Breast epithelium (tissue), 4 donors: ENCODE results near the gene UCK2. TPM values are rescaled to one million over a fixed set of nuclear protein-coding genes. Genes with fewer than 3 reads are reported as not detected.

Experiments
- DNase-seq, 2 donors: peaks; one replicate each; pipeline ENCODE4 v3.0.0-alpha.2; 2019; ENCODE audit warnings: low spot score in 2 of 2
- H3K27ac ChIP-seq, 2 donors: fragments of 200-600 bp; sonication (generic) in 1 of 2; one replicate each; pipeline ENCODE4 v1.5.1; 2016 to 2019; ENCODE audit warnings: mild to moderate bottlenecking in 1 of 2
- H3K27me3 ChIP-seq, 2 donors: fragments of 200-600 bp; sonication (generic) in 1 of 2; one replicate each; pipeline versions ENCODE4 v1.5.1 to v1.6.0; 2017 to 2019; ENCODE audit warnings: control low read depth in 1 of 2, mild to moderate bottlenecking in 1 of 2
- H3K36me3 ChIP-seq: fragments of 200-600 bp; one replicate; pipeline ENCODE4 v1.5.1; 2019
- H3K4me1 ChIP-seq, 2 donors: fragments of 200-600 bp; sonication (generic); one replicate each; pipeline ENCODE4 v1.5.1; 2016 to 2019; ENCODE audit warnings: control low read depth in 1 of 2
- H3K4me3 ChIP-seq, 3 donors: fragments of 200-600 bp; sonication (generic); 1 replicate in 2 of 3; 2 replicates in 1 of 3; pipeline ENCODE4 v1.5.1; 2016 to 2019; ENCODE audit warnings: mild to moderate bottlenecking in 3 of 3, moderate library complexity in 2 of 3
- H3K9me3 ChIP-seq, 2 donors: fragments of 200-600 bp; sonication (generic) in 1 of 2; one replicate each; pipeline ENCODE4 v1.5.1; 2016 to 2019; ENCODE audit warnings: control low read depth in 1 of 2
- POLR2A ChIP-seq: fragments of 450-650 bp; IDR thresholded peaks from one replicate; pipeline ENCODE4 v1.6.1; 2016; ENCODE audit warnings: antibody characterized with exemption, mild to moderate bottlenecking, moderate library complexity
- POLR2AphosphoS5 ChIP-seq, 3 donors: sonication (generic); formaldehyde crosslinking; IDR thresholded peaks; one replicate each; pipeline ENCODE4 v1.6.1; 2017; ENCODE audit warnings: antibody characterized with exemption in 3 of 3
- intact Hi-C: fragments of 100-400 bp; cut with DNase I; formaldehyde crosslinking; loops from one replicate; pipeline ENCODE4 v1.15.1; 2023; ENCODE audit warnings: low total_unique reads
- total RNA-seq, 3 donors: library from RNA; depleted of rRNA; stranded (reverse); fragments of >200 nt; gene quantifications; one replicate each; pipeline ENCODE4 v1.1.0, GENCODE V29; 2016
- TF ChIP-seq, protein P1 (sequence below), 3 donors: fragments of 450-650 bp; IDR thresholded peaks; one replicate each; pipeline ENCODE4 v1.5.1; 2016 to 2017; ENCODE audit warnings: antibody characterized with exemption in 3 of 3, mild to moderate bottlenecking in 3 of 3, moderate library complexity in 3 of 3

The UCK2 gene
- total RNA-seq, 3 donors from 2014 or later: 13.6 to 51.1 (median 45.9) TPM

- H3K4me3 ChIP-seq: no peak overlapping the region
- H3K4me1 ChIP-seq: peaks cover 0 to 6% of the 10 kb centered on the region in 2 donors
- no peaks in the 10 kb centered on the region for H3K9me3 ChIP-seq
- H3K36me3 ChIP-seq: no peaks in the 10 kb centered on the region
- peak overlapping the region in 1 of 2 donors; percentile 10 for H3K27ac ChIP-seq
- DNase-seq: no peak
- intact Hi-C loops: no loop called here
- TF ChIP-seq, protein P1, sequence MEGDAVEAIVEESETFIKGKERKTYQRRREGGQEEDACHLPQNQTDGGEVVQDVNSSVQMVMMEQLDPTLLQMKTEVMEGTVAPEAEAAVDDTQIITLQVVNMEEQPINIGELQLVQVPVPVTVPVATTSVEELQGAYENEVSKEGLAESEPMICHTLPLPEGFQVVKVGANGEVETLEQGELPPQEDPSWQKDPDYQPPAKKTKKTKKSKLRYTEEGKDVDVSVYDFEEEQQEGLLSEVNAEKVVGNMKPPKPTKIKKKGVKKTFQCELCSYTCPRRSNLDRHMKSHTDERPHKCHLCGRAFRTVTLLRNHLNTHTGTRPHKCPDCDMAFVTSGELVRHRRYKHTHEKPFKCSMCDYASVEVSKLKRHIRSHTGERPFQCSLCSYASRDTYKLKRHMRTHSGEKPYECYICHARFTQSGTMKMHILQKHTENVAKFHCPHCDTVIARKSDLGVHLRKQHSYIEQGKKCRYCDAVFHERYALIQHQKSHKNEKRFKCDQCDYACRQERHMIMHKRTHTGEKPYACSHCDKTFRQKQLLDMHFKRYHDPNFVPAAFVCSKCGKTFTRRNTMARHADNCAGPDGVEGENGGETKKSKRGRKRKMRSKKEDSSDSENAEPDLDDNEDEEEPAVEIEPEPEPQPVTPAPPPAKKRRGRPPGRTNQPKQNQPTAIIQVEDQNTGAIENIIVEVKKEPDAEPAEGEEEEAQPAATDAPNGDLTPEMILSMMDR (IDR thresholded peaks at IDR 0.05): no peak
- TF ChIP-seq POLR2AphosphoS5 (IDR thresholded peaks at IDR 0.05) (no peak), POLR2A (no peak)
- H3K27me3 ChIP-seq: no peaks in the 10 kb centered on the region
These were observed 44.1 kb downstream of the UCK2 start for GRCh38 chr1:165871311-165872067.

DNA sequence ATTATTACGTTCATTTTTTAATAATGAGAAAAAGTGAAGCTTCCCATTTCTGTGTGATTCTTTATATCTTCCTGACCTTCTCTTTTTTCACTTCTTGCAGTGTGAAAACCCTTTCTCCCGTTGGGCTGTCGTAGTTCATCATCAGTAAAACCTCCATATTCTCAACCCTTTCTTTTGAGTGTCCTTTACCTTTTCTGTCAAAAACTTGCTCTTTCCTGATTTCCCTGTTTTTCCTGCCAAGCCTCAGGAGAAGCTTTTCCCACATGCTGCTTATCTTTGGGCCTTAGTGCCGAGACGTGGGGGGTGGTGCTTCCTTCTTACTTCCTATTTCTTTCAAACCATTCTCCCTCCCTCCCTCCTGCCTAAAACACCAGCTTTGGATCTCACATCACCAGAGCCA, 46.1 kb downstream of the UCK2 start:
- TF ChIP-seq POLR2AphosphoS5 (IDR thresholded peaks at IDR 0.05): no peak
- TF ChIP-seq POLR2A: no peak
- TF ChIP-seq, protein P1 (IDR thresholded peaks at IDR 0.05): no peak

DNA sequence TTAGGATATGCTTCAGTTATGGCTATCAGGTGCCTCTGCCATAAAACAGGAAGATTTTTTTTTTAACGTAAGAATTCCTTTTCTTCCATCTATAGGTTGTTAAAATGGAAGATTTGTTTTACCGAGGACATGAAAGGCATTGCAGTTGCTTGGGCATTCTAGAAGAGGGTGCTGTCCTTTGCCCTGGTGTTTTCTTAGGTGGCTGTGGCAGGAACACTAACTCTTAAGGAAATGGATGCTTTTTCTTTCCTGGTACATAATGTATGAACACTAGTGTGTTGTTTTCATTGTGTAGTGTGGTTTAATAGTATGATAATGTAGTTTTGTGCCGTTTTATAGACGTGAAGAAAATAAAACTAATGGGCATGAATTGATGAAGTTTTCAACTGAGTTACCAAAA, 47.2 kb downstream of the UCK2 start:
- Histone ChIP-seq H3K36me3 (no peaks in the 10 kb centered on the region), H3K27me3 (no peaks in the 10 kb centered on the region), H3K4me3 (no peak overlapping the region), H3K9me3 (no peaks in the 10 kb centered on the region), H3K4me1 (peaks cover 0 to 6% of the 10 kb centered on the region in 2 donors), H3K27ac (peak overlapping the region in 1 of 2 donors; percentile 24)
- intact Hi-C loops: no loop called here
- DNase-seq: no peak
- TF ChIP-seq POLR2A: no peak
- no peak for TF ChIP-seq POLR2AphosphoS5 (IDR thresholded peaks at IDR 0.05)
- TF ChIP-seq, protein P1 (IDR thresholded peaks at IDR 0.05): no peak

More for the DNA sequence above, 46.1 kb downstream of the UCK2 start:
- DNase-seq: no peak
- H3K4me1 ChIP-seq: peaks cover 0 to 6% of the 10 kb centered on the region in 2 donors
- intact Hi-C loops: no loop called here
- no peaks in the 10 kb centered on the region for H3K27me3 ChIP-seq
- no peak overlapping the region for H3K4me3 ChIP-seq
- H3K27ac ChIP-seq: no peak overlapping the region
- no peaks in the 10 kb centered on the region for H3K36me3 ChIP-seq
- no peaks in the 10 kb centered on the region for H3K9me3 ChIP-seq

GRCh38 chr1:165875171-165875570, 47.8 kb downstream of the UCK2 start:
- Histone ChIP-seq H3K9me3 (no peaks in the 10 kb centered on the region), H3K27ac (peak overlapping the region; percentile 62 to 65), H3K36me3 (no peaks in the 10 kb centered on the region), H3K4me3 (peak overlapping the region in 1 of 3 donors; percentile 4), H3K27me3 (no peaks in the 10 kb centered on the region), H3K4me1 (peaks cover 0 to 6% of the 10 kb centered on the region in 2 donors)
- intact Hi-C loops: no loop called here
- DNase-seq: no peak
- TF ChIP-seq POLR2A: no peak
- TF ChIP-seq, protein P1 (IDR thresholded peaks at IDR 0.05): no peak
- no peak for TF ChIP-seq POLR2AphosphoS5 (IDR thresholded peaks at IDR 0.05)

- Histone ChIP-seq H3K36me3 (no peaks in the 10 kb centered on the region), H3K4me1 (peaks cover 0 to 6% of the 10 kb centered on the region in 2 donors), H3K27me3 (no peaks in the 10 kb centered on the region), H3K9me3 (no peaks in the 10 kb centered on the region), H3K4me3 (peak overlapping the region in 1 of 3 donors; percentile 4), H3K27ac (peak overlapping the region; percentile 62 to 65)
- TF ChIP-seq, protein P1 (IDR thresholded peaks at IDR 0.05): no peak
- TF ChIP-seq POLR2A (no peak), POLR2AphosphoS5 (IDR thresholded peaks at IDR 0.05) (no peak)
- DNase-seq: no peak
- intact Hi-C loops: no loop called here
These were observed 48.2 kb downstream of the UCK2 start for GRCh38 chr1:165875604-165876003.
